DOHH2 (cell line): ENCODE measurements around the gene MRTFA.

Source experiments
- CTCF ChIP-seq: fragments of 200-600 bp; sonication (generic); IDR thresholded peaks from one replicate; pipeline ENCODE4 v1.5.1; 2014; ENCODE audit warnings: antibody characterized with exemption, mild to moderate bottlenecking, low read depth, low read length; ENCODE audit not compliant: poor library complexity, severe bottlenecking
- EZH2phosphoT487 ChIP-seq: fragments of 200-600 bp; sonication (generic); IDR thresholded peaks from 2 replicates; pipeline ENCODE4 v1.6.1; 2017; ENCODE audit warnings: borderline replicate concordance, mild to moderate bottlenecking, antibody characterized with exemption, low read length, moderate library complexity, mixed read lengths

- TF ChIP-seq CTCF = no peak
- no peak for TF ChIP-seq EZH2phosphoT487
Measured at GRCh38 chr22:40612291-40612751, 24.2 kb downstream of the MRTFA start.
